Erythroblast (primary cell): ENCODE results near the gene NXPE1.
"Not testable (repeated sequence)": the region's sequence is repeated elsewhere in the genome, so short reads cannot be mapped to it uniquely, and the experiment has no call there.

Experiments used
- GATA1 ChIP-seq: IDR thresholded peaks from 2 replicates; pipeline ENCODE4 v1.6.1; 2011; ENCODE audit warnings: low read depth, mild to moderate bottlenecking, control low read depth, low read length, moderate library complexity
- POLR2A ChIP-seq: IDR thresholded peaks from 2 replicates; pipeline ENCODE4 v1.6.1; 2011; ENCODE audit warnings: mild to moderate bottlenecking, low read length

DNA sequence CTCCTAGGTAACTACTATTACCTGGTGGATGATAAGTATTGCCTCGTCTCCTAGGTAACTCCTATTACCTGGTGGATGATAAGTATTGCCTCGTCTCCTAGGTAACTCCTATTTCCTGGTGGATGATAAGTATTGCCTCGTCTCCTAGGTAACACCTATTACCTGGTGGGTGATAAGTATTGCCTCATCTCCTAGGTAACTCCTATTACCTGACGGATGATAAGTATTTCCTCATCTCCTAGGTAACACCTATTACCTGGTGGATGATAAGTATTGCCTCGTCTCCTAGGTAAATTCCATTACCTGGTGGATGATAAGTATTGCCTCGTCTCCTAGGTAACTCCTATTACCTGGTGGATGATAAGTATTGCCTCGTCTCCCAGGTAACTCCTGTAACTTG is 43.5 kb upstream of the NXPE1 start:
- not testable (repeated sequence) for TF ChIP-seq POLR2A, GATA1
